ENCODE measurements around the gene HBM.
A peak's percentile ranks its signal among the peaks of the same experiment; 100 is the strongest.
"Not testable (repeated sequence)": the region's sequence is repeated elsewhere in the genome, so short reads cannot be mapped to it uniquely, and the experiment has no call there.

HBM gene
- total RNA-seq, result 0 to 0.06 reads per million in 2 experiments

- no peak for DNase-seq (ENCODE audit: low read depth)
These were observed at the start of gene HBM for GRCh38 chr16:165539-166374. TSS of gene HBM (plus strand) at chr16:165978. CDS start at chr16:165998, 20 bp downstream.

GRCh38 chr16:116015-116414, 49.8 kb upstream of the HBM start:
- no peak for DNase-seq (ENCODE audit: low read depth)

- peak; percentile 44 for DNase-seq (ENCODE audit: low read depth)
These were observed 48.1 kb upstream of the HBM start for GRCh38 chr16:117379-118365.

- DNase-seq (ENCODE audit: low read depth), result no peak
These were observed 46.9 kb upstream of the HBM start for GRCh38 chr16:118857-119256.

- DNase-seq (ENCODE audit: low read depth), result no peak
These were observed 46.5 kb upstream of the HBM start for GRCh38 chr16:119295-119694.

GRCh38 chr16:119835-120491, 45.8 kb upstream of the HBM start:
- DNase-seq (ENCODE audit: low read depth), result no peak

GRCh38 chr16:120756-121155, 45.0 kb upstream of the HBM start:
- DNase-seq (ENCODE audit: low read depth), result no peak

- no peak for DNase-seq (ENCODE audit: low read depth)
These were observed 43.4 kb upstream of the HBM start for GRCh38 chr16:122361-122760.

- DNase-seq (ENCODE audit: low read depth), result not testable (repeated sequence)
These were observed 42.0 kb upstream of the HBM start for GRCh38 chr16:123558-124350.

- no peak for DNase-seq (ENCODE audit: low read depth)
These were observed 40.8 kb upstream of the HBM start for GRCh38 chr16:125011-125410.

GRCh38 chr16:129075-129474, 36.7 kb upstream of the HBM start:
- DNase-seq (ENCODE audit: low read depth), result no peak

GRCh38 chr16:130533-131173, 35.1 kb upstream of the HBM start:
- DNase-seq (ENCODE audit: low read depth), result no peak

- DNase-seq (ENCODE audit: low read depth), result no peak
These were observed 33.7 kb upstream of the HBM start for GRCh38 chr16:132120-132519.

- no peak for DNase-seq (ENCODE audit: low read depth)
These were observed 32.1 kb upstream of the HBM start for GRCh38 chr16:133716-134115.

- DNase-seq (ENCODE audit: low read depth), result no peak
These were observed 27.7 kb upstream of the HBM start for GRCh38 chr16:138049-138417.

- DNase-seq (ENCODE audit: low read depth), result no peak
These were observed 25.5 kb upstream of the HBM start for GRCh38 chr16:140175-140857.

GRCh38 chr16:142405-142967, 23.3 kb upstream of the HBM start:
- DNase-seq (ENCODE audit: low read depth), result no peak

- no peak for DNase-seq (ENCODE audit: low read depth)
These were observed 22.7 kb upstream of the HBM start for GRCh38 chr16:143047-143446.

- no peak for DNase-seq (ENCODE audit: low read depth)
These were observed 22.3 kb upstream of the HBM start for GRCh38 chr16:143456-143855.

- DNase-seq (ENCODE audit: low read depth), result no peak
These were observed 21.0 kb upstream of the HBM start for GRCh38 chr16:144797-145252.

Measured in T follicular helper cell (primary cell).